H1 (cell line): ENCODE measurements around the gene PLEKHA4.

Experiments
- CTCF ChIP-seq, 3 experiments: IDR thresholded peaks; 1 replicate in 2 of 3; 2 replicates in 1 of 3; pipeline versions ENCODE4 v1.5.1 to v1.6.1; 2011; ENCODE audit warnings: low read length in 3 of 3, mild to moderate bottlenecking in 3 of 3, inconsistent platforms in 2 of 3, low read depth in 1 of 3, moderate library complexity in 1 of 3; ENCODE audit not compliant: insufficient read depth in 1 of 3; ENCODE audit errors: control extremely low read depth in 1 of 3
- MAX ChIP-seq: IDR thresholded peaks from 2 replicates; pipeline ENCODE4 v1.6.1; 2012; ENCODE audit warnings: inconsistent platforms
- POLR2AphosphoS5 ChIP-seq: IDR thresholded peaks from 2 replicates; pipeline ENCODE4 v1.6.1; 2011; ENCODE audit warnings: low read depth, low read length
- RFX5 ChIP-seq: IDR thresholded peaks from 2 replicates; pipeline ENCODE4 v1.6.1; 2011; ENCODE audit warnings: low read depth, low read length, improper control_type of control experiment, borderline replicate concordance

- no peak for TF ChIP-seq POLR2AphosphoS5
- TF ChIP-seq MAX, result no peak
- no peak for TF ChIP-seq RFX5
- no peak for TF ChIP-seq CTCF (IDR thresholded peaks at IDR 0.05; ENCODE audit: control extremely low read depth in 1 of 3, insufficient read depth in 1 of 3, low read depth in 1 of 3, low read length in 3 of 3)
Observed at GRCh38 chr19:48870048-48870447, 1.6 kb upstream of the PLEKHA4 start.
